ENCODE data around the gene EIF4G1.

Gene EIF4G1

DNA sequence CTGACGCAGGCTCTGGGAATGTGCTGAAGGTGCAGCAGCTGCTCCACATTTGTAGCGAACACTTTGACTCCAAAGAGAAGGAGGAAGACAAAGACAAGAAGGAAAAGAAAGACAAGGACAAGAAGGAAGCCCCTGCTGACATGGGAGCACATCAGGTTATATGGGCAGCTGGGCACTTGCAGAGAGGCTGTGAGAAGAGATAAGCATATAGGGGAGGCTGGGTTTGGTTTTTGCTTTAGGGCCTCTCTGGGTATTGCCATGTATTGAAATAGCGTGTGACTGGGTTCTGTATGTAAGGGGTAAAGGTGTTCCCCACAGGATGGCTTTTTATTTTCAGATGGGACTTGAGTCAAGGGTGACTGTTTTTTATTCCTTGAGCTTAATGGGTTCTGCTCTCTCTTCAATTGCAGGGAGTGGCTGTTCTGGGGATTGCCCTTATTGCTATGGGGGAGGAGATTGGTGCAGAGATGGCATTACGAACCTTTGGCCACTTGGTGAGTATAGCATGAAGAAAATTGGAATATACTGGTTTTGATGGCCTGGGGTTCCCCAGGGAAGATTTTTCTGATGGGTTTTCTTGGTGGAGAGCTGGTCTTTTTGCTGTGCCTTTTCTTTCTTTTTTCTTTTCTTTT, 7.9 kb upstream of the EIF4G1 start:
- DNase-seq, result no peak

DNA sequence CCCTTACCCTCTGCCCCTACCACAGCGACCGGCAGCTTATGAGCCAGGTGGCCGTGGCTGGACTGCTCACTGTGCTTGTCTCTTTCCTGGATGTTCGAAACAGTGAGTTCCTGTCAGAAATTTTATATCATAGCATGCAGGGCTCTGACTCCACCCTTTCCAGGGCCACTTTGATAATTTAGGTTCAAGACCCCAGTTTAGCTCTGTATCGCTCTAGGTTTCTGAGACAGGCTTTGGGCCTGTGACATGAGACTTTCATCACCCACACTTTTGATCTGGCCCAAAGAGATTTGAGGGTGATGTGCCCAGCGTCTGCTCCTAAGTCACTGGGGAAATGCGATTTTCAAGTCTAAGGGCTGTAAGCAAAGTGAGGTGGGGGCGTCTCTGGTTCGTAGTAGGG, 6.5 kb upstream of the EIF4G1 start:
- no peak for DNase-seq

DNA sequence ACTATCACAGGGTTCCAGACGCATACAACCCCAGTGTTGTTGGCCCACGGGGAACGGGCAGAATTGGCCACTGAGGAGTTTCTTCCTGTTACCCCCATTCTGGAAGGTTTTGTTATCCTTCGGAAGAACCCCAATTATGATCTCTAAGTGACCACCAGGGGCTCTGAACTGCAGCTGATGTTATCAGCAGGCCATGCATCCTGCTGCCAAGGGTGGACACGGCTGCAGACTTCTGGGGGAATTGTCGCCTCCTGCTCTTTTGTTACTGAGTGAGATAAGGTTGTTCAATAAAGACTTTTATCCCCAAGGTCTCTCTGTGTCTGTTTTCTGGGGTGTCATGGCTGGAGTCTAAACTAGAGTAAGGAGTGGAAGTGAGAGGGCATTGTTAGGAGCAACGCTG, 5.7 kb upstream of the EIF4G1 start:
- DNase-seq, result no peak

DNA sequence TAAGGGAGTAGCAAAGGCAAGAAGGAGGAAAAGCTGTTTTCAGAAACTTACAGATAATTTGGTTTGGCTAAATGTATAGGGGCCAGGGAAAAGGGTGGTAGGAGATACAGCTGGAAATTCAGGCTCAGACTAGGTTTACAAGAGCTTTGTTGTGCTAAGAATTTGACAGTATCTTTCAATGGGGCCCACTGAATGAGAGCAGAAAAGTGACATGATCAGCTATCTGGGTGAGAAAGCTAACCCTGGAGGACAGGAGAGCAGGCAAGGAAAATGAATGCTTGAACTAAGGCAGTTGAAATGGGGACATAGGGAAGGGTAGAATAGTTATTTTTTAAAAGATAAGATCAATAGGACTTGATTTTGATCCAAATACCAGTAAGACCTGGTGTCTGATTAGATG, 2.8 kb upstream of the EIF4G1 start:
- no peak for DNase-seq

DNA sequence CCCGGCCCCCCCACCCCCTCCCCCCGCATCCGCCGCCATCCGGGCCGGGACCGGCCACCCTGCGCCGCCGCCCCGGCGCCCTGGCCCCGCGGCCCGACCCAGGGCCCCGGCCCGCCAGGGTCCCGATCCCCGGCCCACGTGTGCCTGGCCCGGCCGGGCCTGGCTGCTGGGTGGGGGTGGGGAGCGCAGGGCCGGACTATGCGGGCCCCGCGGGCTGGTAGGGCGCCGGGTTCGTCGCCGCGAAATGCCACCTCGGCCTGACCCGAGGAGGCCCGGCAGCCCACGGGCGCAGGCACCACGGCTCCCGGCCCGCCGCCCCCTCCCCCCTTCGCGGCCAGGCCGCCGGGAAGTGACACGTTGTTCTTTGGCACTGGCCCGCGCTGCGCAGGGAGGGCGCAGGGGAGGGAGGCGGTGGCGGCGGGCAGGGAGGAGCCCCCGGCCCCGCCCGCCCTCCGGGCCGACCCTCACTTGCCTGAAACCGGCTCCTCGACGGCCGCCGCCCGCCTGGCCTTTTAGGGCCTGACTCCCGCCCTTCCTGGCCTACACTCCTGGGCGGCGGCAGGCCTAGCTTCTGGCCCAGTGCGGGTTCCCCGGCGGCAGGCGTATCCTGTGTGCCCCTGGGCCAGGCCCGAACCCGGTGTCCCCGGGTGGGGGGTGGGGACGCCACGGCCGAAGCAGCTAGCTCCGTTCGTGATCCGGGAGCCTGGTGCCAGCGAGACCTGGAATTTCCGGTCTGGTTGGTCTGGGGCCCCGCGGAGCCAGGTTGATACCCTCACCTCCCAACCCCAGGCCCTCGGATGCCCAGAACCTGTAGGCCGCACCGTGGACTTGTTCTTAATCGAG, 515 bp downstream of the EIF4G1 start:
- peak; percentile 21 for DNase-seq

DNA sequence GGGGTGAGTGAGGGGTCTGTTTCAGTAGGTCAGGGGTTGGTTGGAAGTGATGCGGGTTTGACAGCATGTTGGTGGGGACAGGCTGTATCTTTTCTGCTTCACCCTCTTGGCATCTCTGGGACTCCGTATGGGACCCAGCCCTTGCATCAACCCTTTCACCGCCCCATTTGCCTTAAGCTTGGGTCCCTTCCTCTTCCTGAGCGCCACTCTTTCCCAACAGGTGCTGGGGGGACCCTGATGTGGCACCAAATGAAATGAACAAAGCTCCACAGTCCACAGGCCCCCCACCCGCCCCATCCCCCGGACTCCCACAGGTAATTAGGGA, 1.1 kb downstream of the EIF4G1 start:
- DNase-seq, result peak; percentile 7

DNA sequence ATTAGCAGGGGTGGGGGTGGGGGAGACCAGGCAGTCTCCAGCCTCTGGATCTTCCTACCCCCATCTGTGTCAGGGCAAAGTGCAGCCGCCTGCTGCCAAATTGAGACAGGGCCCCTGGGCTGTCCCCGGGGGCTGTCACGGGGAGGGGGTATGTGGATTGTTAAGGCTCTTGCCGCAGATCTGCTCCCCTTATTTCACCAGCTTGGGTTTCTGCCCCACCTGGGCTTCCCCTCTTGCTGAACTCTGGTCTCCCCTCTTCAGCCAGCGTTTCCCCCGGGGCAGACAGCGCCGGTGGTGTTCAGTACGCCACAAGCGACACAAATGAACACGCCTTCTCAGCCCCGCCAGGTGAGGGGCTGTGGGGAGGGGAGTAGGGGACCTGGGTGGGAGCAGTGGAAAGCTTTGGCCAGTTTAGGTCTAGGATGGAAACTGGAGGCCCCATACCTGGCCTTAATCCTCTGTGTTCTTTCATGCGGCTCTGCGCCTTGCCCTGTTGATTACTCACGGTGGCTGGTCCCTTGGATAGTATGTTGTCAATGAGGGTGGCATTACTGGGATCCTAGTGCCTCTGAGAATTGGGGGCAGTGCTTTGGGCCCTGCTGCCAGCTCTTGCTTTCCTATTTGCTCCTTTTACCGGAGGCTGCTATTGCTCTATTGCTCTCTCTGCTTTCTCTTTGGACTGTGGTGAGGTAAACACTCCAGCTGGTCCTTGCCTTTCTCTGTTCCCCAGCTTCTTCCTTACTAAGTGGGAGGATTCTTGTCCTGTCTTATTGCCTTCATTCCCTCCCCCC, 1.7 kb downstream of the EIF4G1 start:
- no peak for DNase-seq

DNA sequence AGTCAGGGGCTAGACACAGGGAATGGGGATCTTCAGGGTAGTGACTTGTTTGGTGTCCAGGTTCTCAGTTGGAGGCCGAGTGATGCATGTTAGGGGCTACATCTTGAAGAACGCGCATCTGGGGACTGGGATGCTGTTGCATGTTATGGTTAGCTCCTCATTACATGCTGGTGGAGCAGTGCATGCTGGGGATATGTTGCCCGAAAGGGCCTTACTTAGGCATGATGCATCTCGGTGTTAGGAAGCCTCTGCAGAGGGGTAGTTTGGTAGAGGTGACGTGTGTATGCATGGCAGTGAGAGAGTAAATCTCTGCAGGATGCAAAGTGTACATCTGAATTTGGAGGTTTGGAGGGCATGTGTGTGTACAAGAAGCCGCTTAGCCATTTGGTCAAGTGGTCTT, 2.4 kb downstream of the EIF4G1 start:
- DNase-seq, result no peak

DNA sequence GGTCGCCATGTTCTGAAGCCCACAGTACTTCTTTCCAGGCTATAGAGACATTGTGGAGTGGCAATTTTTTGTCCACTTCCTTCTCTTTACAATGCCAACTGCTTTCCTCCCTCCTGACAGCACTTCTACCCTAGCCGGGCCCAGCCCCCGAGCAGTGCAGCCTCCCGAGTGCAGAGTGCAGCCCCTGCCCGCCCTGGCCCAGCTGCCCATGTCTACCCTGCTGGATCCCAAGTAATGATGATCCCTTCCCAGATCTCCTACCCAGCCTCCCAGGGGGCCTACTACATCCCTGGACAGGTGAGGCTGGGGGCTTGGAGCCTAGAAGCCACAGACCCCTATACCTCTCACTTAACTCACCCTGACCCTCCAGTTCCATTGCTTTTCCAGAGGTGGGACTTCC, 2.8 kb downstream of the EIF4G1 start:
- DNase-seq, result no peak

DNA sequence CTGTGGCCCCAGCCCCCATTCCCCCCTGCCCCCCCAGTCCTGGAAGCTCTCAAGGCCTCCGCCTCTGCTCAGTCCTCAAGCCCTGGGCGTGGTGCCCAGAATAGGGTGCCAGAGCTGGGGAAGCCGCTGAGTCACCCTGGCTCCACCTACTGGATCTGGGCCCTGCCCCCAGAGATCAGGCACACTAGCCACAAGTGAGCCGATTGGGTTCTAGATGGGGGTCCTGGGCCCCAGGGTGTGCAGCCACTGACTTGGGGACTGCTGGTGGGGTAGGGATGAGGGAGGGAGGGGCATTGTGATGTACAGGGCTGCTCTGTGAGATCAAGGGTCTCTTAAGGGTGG, 5.7 kb downstream of the EIF4G1 start:
- peak; percentile 82 for DNase-seq

DNA sequence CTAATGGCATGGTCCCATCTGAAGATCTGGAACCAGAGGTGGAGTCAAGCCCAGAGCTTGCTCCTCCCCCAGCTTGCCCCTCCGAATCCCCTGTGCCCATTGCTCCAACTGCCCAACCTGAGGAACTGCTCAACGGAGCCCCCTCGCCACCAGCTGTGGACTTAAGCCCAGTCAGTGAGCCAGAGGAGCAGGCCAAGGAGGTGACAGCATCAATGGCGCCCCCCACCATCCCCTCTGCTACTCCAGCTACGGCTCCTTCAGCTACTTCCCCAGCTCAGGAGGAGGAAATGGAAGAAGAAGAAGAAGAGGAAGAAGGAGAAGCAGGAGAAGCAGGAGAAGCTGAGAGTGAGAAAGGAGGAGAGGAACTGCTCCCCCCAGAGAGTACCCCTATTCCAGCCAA, 7.3 kb downstream of the EIF4G1 start:
- no peak for DNase-seq

DNA sequence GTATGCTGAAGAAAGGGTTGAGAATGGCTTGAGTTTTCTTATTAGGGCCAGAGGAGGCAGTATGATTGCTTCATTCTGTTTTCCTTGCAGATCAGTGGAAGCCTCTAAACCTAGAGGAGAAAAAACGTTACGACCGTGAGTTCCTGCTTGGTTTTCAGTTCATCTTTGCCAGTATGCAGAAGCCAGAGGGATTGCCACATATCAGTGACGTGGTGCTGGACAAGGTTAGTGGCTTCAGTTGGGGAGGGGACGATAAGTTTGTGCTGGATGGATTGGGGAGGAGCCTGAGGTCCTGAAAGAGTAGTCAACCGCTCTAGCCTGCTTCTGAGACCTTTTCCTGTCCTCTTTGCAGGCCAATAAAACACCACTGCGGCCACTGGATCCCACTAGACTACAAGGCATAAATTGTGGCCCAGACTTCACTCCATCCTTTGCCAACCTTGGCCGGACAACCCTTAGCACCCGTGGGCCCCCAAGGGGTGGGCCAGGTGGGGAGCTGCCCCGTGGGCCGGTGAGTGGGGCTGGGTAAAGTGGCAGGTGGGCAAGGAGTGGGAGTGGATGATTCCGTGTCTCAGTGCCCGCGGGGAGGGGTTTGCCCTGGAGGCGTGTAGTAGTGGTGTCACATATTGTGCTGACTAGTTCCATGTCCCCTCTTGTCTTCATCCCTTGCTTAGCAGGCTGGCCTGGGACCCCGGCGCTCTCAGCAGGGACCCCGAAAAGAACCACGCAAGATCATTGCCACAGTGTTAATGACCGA, 8.5 kb downstream of the EIF4G1 start:
- peak; percentile 99 for DNase-seq

DNA sequence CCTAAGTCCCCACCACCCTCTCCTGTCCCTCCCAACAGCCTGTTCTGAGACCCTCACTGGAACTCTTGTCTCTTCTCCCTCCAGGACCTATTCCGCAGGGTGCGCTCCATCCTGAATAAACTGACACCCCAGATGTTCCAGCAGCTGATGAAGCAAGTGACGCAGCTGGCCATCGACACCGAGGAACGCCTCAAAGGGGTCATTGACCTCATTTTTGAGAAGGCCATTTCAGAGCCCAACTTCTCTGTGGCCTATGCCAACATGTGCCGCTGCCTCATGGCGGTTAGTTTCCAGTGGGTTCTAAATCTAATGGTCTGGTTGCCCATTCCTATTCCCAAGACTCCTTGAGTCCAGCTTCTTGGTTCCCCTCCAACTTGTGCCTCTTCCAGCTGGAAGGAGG, 9.3 kb downstream of the EIF4G1 start:
- DNase-seq, result no peak

DNA sequence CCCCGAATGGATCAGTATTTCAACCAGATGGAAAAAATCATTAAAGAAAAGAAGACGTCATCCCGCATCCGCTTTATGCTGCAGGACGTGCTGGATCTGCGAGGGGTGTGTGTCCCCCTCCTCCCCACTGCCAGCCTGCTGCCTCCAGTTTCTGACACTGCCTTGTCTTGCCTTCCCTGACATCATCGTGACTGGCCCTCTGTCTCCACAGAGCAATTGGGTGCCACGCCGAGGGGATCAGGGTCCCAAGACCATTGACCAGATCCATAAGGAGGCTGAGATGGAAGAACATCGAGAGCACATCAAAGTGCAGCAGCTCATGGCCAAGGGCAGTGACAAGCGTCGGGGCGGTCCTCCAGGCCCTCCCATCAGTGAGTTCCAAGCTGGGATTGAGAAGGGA, 10.9 kb downstream of the EIF4G1 start:
- DNase-seq, result no peak

DNA sequence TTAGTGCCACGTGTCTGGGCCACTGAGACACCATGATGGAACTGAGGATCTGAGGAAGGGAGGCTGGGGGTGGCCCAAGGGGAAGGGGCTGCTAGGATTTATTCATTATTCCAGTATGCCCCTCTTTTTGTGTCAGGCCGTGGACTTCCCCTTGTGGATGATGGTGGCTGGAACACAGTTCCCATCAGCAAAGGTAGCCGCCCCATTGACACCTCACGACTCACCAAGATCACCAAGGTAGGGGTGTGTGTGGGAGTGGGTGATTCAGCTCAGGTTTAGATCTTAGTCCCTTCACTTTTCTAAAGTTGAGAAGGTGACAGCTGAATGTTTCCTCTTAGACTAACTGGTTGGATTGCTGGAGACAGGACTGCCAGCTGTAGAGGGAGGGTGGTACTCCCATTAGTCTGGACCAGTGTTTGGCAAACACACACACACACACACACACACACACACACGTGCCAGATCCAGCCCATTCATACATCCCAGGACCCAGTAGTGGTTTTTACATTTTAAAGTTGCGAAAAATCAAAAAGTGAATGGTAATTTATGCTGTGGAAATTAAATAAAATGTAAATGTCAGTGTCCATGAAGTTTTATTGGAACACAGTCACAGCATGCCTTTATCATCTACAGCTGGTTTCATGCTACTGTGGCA, 11.4 kb downstream of the EIF4G1 start:
- DNase-seq, result no peak

DNA sequence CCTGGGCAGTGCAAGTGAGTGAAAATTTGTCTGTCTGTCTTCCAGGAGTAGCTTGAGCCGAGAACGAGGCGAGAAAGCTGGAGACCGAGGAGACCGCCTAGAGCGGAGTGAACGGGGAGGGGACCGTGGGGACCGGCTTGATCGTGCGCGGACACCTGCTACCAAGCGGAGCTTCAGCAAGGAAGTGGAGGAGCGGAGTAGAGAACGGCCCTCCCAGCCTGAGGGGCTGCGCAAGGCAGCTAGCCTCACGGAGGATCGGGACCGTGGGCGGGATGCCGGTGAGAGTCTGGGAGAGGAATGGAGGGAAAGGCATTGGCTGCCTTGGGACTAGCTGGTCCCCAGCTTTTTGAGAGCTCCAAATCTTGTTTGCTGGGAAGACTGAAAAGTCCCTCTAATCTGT, 12.8 kb downstream of the EIF4G1 start:
- no peak for DNase-seq

DNA sequence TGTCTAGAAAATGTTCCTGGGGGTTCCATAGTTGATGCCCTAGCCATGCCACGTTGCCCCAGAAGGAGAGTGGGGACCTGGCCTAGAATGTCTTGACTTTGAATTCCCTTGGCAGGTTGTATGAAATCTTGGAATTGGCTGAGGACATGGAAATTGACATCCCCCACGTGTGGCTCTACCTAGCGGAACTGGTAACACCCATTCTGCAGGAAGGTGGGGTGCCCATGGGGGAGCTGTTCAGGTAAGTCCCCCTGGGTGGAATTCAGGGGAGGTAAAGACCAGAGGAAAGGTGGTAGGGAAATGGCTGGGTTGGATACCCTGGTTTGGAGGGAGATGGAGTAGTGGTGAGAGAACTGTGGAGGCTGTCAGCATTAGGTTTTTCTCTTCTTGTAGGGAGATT, 14.1 kb downstream of the EIF4G1 start:
- DNase-seq, result no peak

DNA sequence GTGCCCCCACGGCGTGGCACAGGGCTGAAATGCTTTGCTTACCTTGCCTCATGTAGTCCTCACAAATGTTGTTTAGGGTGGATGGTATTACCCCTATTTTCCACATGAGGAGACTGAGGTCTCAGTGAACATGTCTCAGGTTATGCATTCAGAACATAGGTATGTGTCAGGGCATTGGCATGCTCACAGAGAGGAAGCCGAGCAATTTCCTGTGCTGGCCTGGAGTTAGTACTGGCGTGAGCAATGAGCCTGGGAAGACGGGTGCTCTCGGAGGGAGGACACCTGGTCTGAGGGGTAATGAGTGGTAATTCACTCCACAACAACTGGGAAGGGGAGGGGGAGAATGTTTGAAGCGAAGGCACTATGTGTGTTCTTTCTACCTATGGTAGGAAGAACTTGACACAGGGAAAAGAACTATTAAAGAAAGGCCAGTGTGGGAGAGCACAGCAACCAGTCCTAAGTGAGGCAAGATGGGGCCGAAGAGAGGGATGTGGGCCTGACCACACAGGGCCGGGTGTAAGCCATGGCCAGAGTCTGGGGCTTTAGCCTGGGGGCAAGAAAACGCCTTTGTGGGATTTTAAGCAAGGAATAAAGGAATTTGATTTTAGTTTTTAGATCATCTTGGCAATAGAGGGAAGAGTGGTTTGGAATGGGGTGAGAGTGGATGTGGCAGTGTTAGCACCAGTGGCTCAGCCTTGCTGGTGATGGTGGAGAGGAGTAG, 18.1 kb downstream of the EIF4G1 start:
- no peak for DNase-seq

DNA sequence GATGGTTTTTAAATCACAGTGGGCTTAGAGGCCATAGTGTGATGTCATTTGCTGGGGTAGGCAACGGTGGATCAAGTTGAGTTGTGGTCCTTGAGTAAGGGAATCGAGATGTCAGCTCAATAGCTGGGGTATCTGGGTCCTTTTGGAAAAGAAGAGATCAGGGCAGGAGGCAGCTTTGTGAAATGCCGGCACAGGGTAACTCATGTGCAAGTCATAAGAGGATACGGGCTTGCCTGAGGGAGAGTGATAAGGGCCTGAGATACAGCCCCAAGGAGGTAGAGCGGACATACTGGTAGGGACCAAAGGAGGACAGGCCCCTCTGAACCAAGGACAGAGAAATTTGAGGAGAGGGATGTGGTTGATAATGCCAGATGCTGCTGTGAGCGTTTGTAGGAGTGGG, 18.8 kb downstream of the EIF4G1 start:
- DNase-seq, result no peak

DNA sequence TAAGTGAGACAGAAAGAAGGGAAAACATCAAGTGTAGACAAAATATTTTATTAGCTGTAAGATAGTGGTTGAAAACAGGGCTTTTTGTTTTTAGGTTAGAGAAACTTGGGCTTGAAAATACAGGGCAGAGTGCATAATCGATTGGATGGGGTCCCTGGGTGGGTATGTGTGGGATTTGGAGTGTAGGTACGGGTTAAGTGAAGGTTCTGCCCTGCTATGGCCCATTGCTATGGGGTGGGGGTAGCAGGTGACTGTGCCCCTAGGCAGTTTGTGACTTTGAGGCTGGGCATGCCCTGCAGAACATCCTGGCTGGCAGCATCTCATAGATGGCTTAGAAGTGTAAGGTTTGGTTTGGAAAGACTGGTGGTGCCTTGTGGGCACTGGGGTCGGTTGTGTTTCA, 19.3 kb downstream of the EIF4G1 start:
- DNase-seq, result no peak

DNA sequence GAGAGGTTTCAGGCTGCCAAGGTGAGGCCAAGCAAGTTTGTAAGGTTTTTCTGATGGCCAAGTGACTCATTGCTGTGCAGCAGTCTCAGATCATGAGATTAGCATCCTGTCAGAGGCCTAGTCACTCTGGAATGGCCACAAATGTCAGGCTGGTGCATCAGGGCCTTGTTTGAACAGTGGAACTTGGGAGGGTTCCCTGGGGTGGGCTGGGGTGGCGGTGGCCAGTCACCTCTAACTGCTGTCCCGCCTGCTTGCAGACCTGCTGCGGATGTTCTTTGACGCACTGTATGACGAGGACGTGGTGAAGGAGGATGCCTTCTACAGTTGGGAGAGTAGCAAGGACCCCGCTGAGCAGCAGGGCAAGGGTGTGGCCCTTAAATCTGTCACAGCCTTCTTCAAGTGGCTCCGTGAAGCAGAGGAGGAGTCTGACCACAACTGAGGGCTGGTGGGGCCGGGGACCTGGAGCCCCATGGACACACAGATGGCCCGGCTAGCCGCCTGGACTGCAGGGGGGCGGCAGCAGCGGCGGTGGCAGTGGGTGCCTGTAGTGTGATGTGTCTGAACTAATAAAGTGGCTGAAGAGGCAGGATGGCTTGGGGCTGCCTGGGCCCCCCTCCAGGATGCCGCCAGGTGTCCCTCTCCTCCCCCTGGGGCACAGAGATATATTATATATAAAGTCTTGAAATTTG, 20.2 kb downstream of the EIF4G1 start:
- DNase-seq, result no peak

DNA sequence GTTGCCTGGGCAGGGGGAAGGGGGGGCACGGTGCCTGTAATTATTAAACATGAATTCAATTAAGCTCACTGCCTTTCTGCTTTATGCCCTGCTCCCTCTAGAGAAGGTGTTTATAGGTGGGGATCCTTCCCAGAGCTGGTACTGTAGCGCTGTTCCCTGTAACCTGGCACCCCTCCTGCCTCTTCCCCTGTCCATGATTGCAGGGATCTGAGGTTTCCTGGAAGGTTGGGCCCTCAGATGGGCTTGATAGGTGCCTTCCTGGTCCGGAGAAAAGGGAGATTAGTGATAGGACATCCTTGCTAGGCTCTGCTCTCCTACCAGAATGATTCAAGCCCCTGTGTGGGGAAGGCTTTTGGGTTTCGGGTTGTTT, 20.9 kb downstream of the EIF4G1 start:
- no peak for DNase-seq

All from MV-4-11 (cell line).